ENCODE data around the gene SUSD4.

- no peak for TF ChIP-seq CTCF (IDR thresholded peaks at IDR 0.05)
- TF ChIP-seq POLR2A (IDR thresholded peaks at IDR 0.05): no peak
Measured at GRCh38 chr1:223394706-223395105, 30.7 kb upstream of the SUSD4 start.

Data from upper lobe of left lung (tissue), 4 donors.